ENCODE data around the gene PYGO2. TPM values are rescaled to one million over a fixed set of nuclear protein-coding genes. Genes with fewer than 3 reads are reported as not detected.

The PYGO2 gene, protein sequence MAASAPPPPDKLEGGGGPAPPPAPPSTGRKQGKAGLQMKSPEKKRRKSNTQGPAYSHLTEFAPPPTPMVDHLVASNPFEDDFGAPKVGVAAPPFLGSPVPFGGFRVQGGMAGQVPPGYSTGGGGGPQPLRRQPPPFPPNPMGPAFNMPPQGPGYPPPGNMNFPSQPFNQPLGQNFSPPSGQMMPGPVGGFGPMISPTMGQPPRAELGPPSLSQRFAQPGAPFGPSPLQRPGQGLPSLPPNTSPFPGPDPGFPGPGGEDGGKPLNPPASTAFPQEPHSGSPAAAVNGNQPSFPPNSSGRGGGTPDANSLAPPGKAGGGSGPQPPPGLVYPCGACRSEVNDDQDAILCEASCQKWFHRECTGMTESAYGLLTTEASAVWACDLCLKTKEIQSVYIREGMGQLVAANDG
- total RNA-seq (2014; rRNA removed; shearing (Covaris generic)), result 52.6 and 62.8 TPM in 2 replicates

DNA sequence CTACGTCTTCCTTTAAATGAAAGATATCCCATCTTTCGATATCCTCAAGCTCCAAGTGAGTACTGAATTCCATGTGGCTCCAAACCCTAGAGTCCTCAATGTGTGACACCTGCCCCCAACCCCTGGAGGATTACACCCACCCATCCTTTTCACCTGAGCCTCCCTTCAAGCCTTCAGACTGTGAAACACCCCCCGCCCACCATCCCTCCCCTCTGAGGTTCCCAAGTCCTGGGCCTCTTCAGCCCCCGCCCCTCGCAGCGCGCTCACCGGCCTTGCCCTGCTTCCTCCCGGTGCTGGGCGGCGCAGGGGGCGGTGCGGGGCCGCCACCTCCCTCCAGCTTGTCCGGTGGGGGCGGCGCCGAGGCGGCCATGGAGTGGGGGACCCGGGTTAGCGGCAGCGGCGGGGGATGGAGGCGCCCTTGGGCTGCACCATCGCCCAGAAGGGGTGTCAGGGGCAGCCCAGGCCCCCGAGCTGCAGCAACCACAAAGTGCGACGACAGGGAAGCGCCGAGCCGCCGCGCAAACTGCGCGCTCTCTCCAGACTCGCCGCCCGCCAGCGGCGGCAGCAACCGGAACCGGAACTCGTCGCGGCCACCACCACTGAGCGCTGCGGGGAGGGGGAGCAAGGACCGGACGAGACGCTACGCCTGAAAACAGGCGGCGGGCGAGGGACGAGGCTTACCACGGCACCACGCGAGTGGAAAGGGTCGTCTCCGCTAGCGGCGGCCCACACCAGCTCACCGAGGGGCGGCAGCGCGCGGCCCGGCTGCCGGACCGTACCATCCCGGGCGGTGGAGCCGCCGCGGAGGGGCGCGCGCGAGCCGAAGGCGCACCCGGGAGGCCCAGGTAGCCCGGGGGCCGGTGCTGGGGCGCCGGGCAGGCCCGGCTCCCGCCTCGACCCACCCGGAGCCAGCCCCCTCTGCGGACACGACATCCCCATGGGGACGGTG lies at the start of gene PYGO2:
Gene PYGO2, minus strand, starts transcription at position 576 of the 949 bp plus-strand sequence. Its CDS starts 206 bp downstream, at position 370.
- Histone ChIP-seq H3K36me3 (replicated peaks; ENCODE audit: control insufficient read depth, insufficient read depth, low read length) (peaks cover 31% of the 10 kb centered on the region), H3K4me3 (ENCODE audit: insufficient read depth, low read depth, low read length) (peak within 1 kb of the TSS; percentile 88), H3K27me3 (ENCODE audit: control insufficient read depth, insufficient read depth, low read length) (no peaks in the 10 kb centered on the region)
- peak; percentile 96 for DNase-seq

GRCh38 chr1:155011004-155011416 lies 49.4 kb upstream of the PYGO2 start:
- peak; percentile 50 for DNase-seq
- no peak overlapping the region for H3K4me3 ChIP-seq (ENCODE audit: insufficient read depth, low read depth, low read length)
- H3K36me3 ChIP-seq (replicated peaks; ENCODE audit: control insufficient read depth, insufficient read depth, low read length), result peaks cover 4% of the 10 kb centered on the region
- no peaks in the 10 kb centered on the region for H3K27me3 ChIP-seq (ENCODE audit: control insufficient read depth, insufficient read depth, low read length)

- no peak for DNase-seq
- no peaks in the 10 kb centered on the region for H3K27me3 ChIP-seq (ENCODE audit: control insufficient read depth, insufficient read depth, low read length)
- H3K36me3 ChIP-seq (replicated peaks; ENCODE audit: control insufficient read depth, insufficient read depth, low read length), result peaks cover 4% of the 10 kb centered on the region; the same call in 1 of the 2 replicates
- H3K4me3 ChIP-seq (ENCODE audit: insufficient read depth, low read depth, low read length), result no peak overlapping the region
Observed at GRCh38 chr1:155010211-155010918, 48.8 kb upstream of the PYGO2 start.

- no peak for DNase-seq
- peaks cover 2% of the 10 kb centered on the region; the same call in 1 of the 2 replicates for H3K36me3 ChIP-seq (replicated peaks; ENCODE audit: control insufficient read depth, insufficient read depth, low read length)
- H3K27me3 ChIP-seq (ENCODE audit: control insufficient read depth, insufficient read depth, low read length), result no peaks in the 10 kb centered on the region
- H3K4me3 ChIP-seq (ENCODE audit: insufficient read depth, low read depth, low read length), result no peak overlapping the region
Observed at GRCh38 chr1:155009742-155010141, 48.2 kb upstream of the PYGO2 start.

- H3K27me3 ChIP-seq (ENCODE audit: control insufficient read depth, insufficient read depth, low read length), result no peaks in the 10 kb centered on the region
- DNase-seq, result peak; percentile 51
- peaks cover under 1% of the 10 kb centered on the region; the same call in 1 of the 2 replicates for H3K36me3 ChIP-seq (replicated peaks; ENCODE audit: control insufficient read depth, insufficient read depth, low read length)
- H3K4me3 ChIP-seq (ENCODE audit: insufficient read depth, low read depth, low read length), result no peak overlapping the region
Observed at GRCh38 chr1:155009221-155009711, 47.7 kb upstream of the PYGO2 start.

DNA sequence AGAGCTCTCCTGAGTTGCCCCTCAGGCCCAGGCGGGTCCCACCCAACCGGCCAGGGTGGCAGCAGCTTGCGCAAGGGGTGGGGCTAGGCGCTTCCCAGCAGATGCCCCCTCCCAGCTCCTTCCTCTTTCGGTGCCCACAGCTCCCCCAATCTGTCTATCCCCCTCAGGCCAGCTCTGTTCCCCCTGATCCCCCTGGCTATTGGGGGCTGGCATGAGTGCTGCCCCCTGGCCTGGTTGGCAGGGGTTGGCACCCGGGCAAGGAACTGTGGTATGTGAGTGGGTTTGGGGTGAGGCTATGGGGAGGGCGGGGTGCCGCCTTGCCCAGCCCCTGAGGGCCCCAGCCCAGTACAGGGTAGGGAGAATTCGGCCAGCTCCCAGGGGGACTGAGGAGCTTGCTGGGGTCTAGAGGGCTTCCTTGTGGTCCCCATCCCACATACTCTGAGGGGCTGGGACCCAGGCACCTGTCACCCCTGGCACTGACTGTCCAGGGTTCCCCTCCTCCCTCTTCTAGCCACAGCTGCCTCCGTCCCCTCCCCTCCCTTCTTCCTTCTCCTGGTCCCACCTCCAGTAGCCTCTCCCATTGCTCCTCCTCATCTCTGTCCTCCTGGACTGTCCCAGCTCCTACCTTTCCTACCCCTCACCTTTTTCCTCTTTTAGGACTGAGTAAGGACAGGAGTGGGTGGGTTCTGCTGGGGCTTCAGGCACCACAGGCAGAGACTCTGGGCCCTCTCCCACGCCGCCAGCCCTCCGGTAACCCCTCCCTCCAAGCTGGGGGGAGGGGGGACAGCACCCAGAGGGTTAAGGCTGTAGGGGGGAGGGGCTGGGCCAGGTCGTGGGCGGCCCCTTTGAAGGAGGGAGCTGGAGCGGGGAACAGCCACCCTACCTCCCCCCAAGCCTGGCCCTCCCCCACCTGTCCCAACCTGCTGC lies 46.7 kb upstream of the PYGO2 start:
- peak; percentile 84 for DNase-seq
- Histone ChIP-seq H3K36me3 (replicated peaks; ENCODE audit: control insufficient read depth, insufficient read depth, low read length) (no peaks in the 10 kb centered on the region), H3K27me3 (ENCODE audit: control insufficient read depth, insufficient read depth, low read length) (no peaks in the 10 kb centered on the region), H3K4me3 (ENCODE audit: insufficient read depth, low read depth, low read length) (no peak overlapping the region)

DNA sequence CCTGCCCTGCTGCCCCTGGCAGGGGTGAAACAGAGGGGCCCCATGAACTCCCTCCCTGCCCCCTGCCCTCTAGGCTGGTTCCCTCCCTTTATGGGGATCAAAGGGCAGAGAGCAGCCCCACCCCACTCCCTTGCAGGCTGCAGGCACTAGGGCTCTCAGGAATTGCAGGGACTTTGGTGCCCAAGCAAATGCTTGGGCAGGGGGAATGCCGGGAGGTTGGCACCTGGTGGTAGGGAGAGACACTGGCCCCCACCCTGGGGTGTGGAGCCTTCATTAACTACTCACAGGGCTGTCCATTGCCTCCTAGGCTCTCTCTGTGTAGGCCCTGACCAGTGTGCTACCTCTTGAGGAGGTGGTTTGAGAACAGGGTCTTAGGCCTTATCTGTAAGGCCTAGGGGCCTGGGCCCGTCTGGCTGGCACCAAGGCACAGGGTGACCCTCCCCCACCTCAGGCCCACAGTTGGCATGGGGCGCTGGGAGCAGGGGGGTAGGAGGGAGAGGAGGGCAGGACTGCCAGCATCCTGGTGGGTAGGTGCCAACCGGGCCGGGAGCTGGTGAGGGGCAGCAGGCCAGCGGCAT lies 45.8 kb upstream of the PYGO2 start:
- H3K36me3 ChIP-seq (replicated peaks; ENCODE audit: control insufficient read depth, insufficient read depth, low read length), result no peaks in the 10 kb centered on the region
- no peak overlapping the region for H3K4me3 ChIP-seq (ENCODE audit: insufficient read depth, low read depth, low read length)
- H3K27me3 ChIP-seq (ENCODE audit: control insufficient read depth, insufficient read depth, low read length), result peaks cover 2% of the 10 kb centered on the region; the same call in 1 of the 2 replicates
- DNase-seq, result peak; percentile 43

DNA sequence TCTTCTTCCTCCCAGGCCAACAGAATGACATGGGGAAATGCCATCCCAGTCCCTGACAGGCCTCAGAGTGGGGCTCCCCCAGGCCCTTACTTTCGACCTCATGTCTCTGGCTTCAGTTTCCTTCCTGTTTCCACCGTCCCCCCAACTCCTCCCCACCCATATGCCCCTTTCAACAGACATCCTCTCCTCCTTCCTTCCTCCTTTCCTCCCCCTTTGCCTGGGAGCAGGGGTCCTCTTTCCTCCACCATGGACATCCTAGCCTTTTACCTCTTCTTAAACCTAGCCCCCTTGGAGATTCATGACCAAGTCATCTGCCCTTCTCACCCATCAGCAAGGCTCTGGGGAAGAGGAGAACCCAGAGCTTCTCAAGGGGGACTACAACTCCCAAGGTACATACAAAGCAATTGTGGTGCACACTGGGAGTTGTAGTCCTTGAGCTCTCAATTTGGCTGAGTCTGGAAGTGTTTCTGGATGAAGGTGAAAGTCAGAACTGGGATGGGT lies 45.1 kb upstream of the PYGO2 start:
- Histone ChIP-seq H3K4me3 (ENCODE audit: insufficient read depth, low read depth, low read length) (no peak overlapping the region), H3K36me3 (replicated peaks; ENCODE audit: control insufficient read depth, insufficient read depth, low read length) (no peaks in the 10 kb centered on the region), H3K27me3 (ENCODE audit: control insufficient read depth, insufficient read depth, low read length) (peaks cover 2% of the 10 kb centered on the region; the same call in 1 of the 2 replicates)
- peak; percentile 66 for DNase-seq

- H3K4me3 ChIP-seq (ENCODE audit: insufficient read depth, low read depth, low read length), result no peak overlapping the region
- peak; percentile 55 for DNase-seq
- no peaks in the 10 kb centered on the region for H3K36me3 ChIP-seq (replicated peaks; ENCODE audit: control insufficient read depth, insufficient read depth, low read length)
Observed at GRCh38 chr1:155005076-155006011, 43.8 kb upstream of the PYGO2 start.

GRCh38 chr1:155004352-155005075 lies 42.9 kb upstream of the PYGO2 start:
- Histone ChIP-seq H3K27me3 (ENCODE audit: control insufficient read depth, insufficient read depth, low read length) (peaks cover 2% of the 10 kb centered on the region; the same call in 1 of the 2 replicates), H3K36me3 (replicated peaks; ENCODE audit: control insufficient read depth, insufficient read depth, low read length) (no peaks in the 10 kb centered on the region), H3K4me3 (ENCODE audit: insufficient read depth, low read depth, low read length) (peak overlapping the region; percentile 97)
- DNase-seq, result peak; percentile 55

More at GRCh38 chr1:155005076-155006011, 43.8 kb upstream of the PYGO2 start:
- peaks cover 2% of the 10 kb centered on the region; the same call in 1 of the 2 replicates for H3K27me3 ChIP-seq (ENCODE audit: control insufficient read depth, insufficient read depth, low read length)

- peak; percentile 85 for DNase-seq
- peaks cover 2% of the 10 kb centered on the region; the same call in 1 of the 2 replicates for H3K27me3 ChIP-seq (ENCODE audit: control insufficient read depth, insufficient read depth, low read length)
- H3K4me3 ChIP-seq (ENCODE audit: insufficient read depth, low read depth, low read length), result peak overlapping the region; percentile 97
- no peaks in the 10 kb centered on the region for H3K36me3 ChIP-seq (replicated peaks; ENCODE audit: control insufficient read depth, insufficient read depth, low read length)
Observed at GRCh38 chr1:155003766-155004351, 42.3 kb upstream of the PYGO2 start.
